Transverse colon (tissue), 4 donors: ENCODE results near the gene MBP.

Source experiments
- CTCF ChIP-seq, 5 experiments: fragments of 200-600 bp in 3 of 5; fragments of 450-650 bp in 2 of 5; sonication (generic) in 3 of 5; IDR thresholded peaks; 1 replicate in 2 of 5; 2 replicates in 3 of 5; pipeline ENCODE4 v1.5.1; 2016 to 2017; ENCODE audit warnings: antibody characterized with exemption in 5 of 5, inconsistent platforms in 3 of 5, mild to moderate bottlenecking in 2 of 5, moderate library complexity in 1 of 5
- EP300 ChIP-seq: sonication (generic); formaldehyde crosslinking; IDR thresholded peaks from one replicate; pipeline ENCODE4 v1.6.1; 2017; ENCODE audit warnings: antibody characterized with exemption, low read depth
- POLR2A ChIP-seq: fragments of 450-650 bp; IDR thresholded peaks from one replicate; pipeline ENCODE4 v1.6.1; 2016; ENCODE audit warnings: antibody characterized with exemption, mild to moderate bottlenecking, moderate library complexity
- POLR2AphosphoS5 ChIP-seq, 3 donors: sonication (generic); formaldehyde crosslinking; IDR thresholded peaks; one replicate each; pipeline ENCODE4 v1.6.1; 2016; ENCODE audit warnings: antibody characterized with exemption in 3 of 3

- TF ChIP-seq CTCF (IDR thresholded peaks at IDR 0.05): no peak
- no peak for TF ChIP-seq EP300
- TF ChIP-seq POLR2A: no peak
- no peak for TF ChIP-seq POLR2AphosphoS5 (IDR thresholded peaks at IDR 0.05)
These were observed 179.8 kb downstream of the MBP start for GRCh38 chr18:76952747-76953146.
